Mesenchymal stem cell (in vitro differentiated cells and primary cell): ENCODE measurements around the gene FAM78B.

Experiments used
- DNase-seq: peaks from one replicate; pipeline ENCODE4 v3.0.0-alpha.2; 2013
- H2AFZ ChIP-seq: one replicate; pipeline ENCODE4 v1.6.1; 2013; ENCODE audit warnings: low read depth, mild to moderate bottlenecking, control low read depth, inconsistent platforms, low read length, moderate library complexity
- H2AK5ac ChIP-seq: 2 replicates; pipeline ENCODE4 v1.6.1; 2013; ENCODE audit warnings: low read length, moderate library complexity, mild to moderate bottlenecking, inconsistent platforms; ENCODE audit not compliant: severe bottlenecking
- H2BK120ac ChIP-seq: one replicate; pipeline ENCODE4 v1.6.1; 2013; ENCODE audit warnings: low read depth, mild to moderate bottlenecking, inconsistent platforms, low read length, moderate library complexity
- H2BK12ac ChIP-seq, 2 experiments: one replicate each; pipeline ENCODE4 v1.6.1; 2013; ENCODE audit warnings: inconsistent platforms in 2 of 2, low read length in 2 of 2, mild to moderate bottlenecking in 2 of 2, moderate library complexity in 2 of 2, control low read depth in 1 of 2
- H2BK15ac ChIP-seq: one replicate; pipeline ENCODE4 v1.6.1; 2013; ENCODE audit warnings: mild to moderate bottlenecking, low read depth, inconsistent platforms; ENCODE audit not compliant: poor library complexity, severe bottlenecking
- H2BK5ac ChIP-seq: 2 replicates; pipeline ENCODE4 v1.6.1; 2013; ENCODE audit warnings: low read depth, mild to moderate bottlenecking, low read length, control low read depth, inconsistent platforms; ENCODE audit not compliant: poor library complexity, severe bottlenecking
- H3K14ac ChIP-seq, 2 experiments: one replicate each; pipeline ENCODE4 v1.6.1; 2013; ENCODE audit warnings: inconsistent platforms in 2 of 2, low read length in 2 of 2, control low read depth in 1 of 2, mild to moderate bottlenecking in 1 of 2, moderate library complexity in 1 of 2
- H3K18ac ChIP-seq, 2 experiments: one replicate each; pipeline ENCODE4 v1.6.1; 2013; ENCODE audit warnings: inconsistent platforms in 2 of 2, low read length in 2 of 2, control low read depth in 1 of 2, low read depth in 1 of 2, mild to moderate bottlenecking in 1 of 2
- H3K23ac ChIP-seq, 2 experiments: one replicate each; pipeline ENCODE4 v1.6.1; 2013; ENCODE audit warnings: inconsistent platforms in 2 of 2, low read length in 2 of 2, mild to moderate bottlenecking in 2 of 2, moderate library complexity in 2 of 2, control low read depth in 1 of 2
- H3K27ac ChIP-seq: 2 replicates; pipeline ENCODE4 v1.5.1; 2013; ENCODE audit warnings: mild to moderate bottlenecking, moderate library complexity, low read length, control low read depth, inconsistent platforms; ENCODE audit not compliant: poor library complexity, severe bottlenecking
- H3K27me3 ChIP-seq, 2 experiments: 2 replicates each; pipeline versions ENCODE4 v1.6.1 to v1.7.0; 2013; ENCODE audit warnings: low read length in 2 of 2, mild to moderate bottlenecking in 2 of 2, moderate library complexity in 2 of 2, control low read depth in 1 of 2, inconsistent platforms in 1 of 2; ENCODE audit not compliant: control insufficient read depth in 1 of 2, insufficient read depth in 1 of 2
- H3K36me3 ChIP-seq, 2 experiments: 2 replicates each; pipeline versions ENCODE4 v1.6.1 to v1.7.0; 2013; ENCODE audit warnings: low read length in 2 of 2, control low read depth in 1 of 2, inconsistent platforms in 1 of 2, low read depth in 1 of 2, mild to moderate bottlenecking in 1 of 2; ENCODE audit not compliant: insufficient read depth in 2 of 2, control insufficient read depth in 1 of 2
- H3K4ac ChIP-seq, 2 experiments: one replicate each; pipeline ENCODE4 v1.6.1; 2013; ENCODE audit warnings: inconsistent platforms in 2 of 2, low read length in 2 of 2, mild to moderate bottlenecking in 2 of 2, moderate library complexity in 2 of 2, control low read depth in 1 of 2, low read depth in 1 of 2
- H3K4me1 ChIP-seq: 2 replicates; pipeline ENCODE4 v1.6.1; 2013; ENCODE audit warnings: low read depth, low read length, control low read depth; ENCODE audit not compliant: control insufficient read depth, insufficient read depth
- H3K4me2 ChIP-seq: 2 replicates; pipeline ENCODE4 v1.6.1; 2013; ENCODE audit warnings: low read length, mild to moderate bottlenecking, inconsistent platforms; ENCODE audit not compliant: poor library complexity, severe bottlenecking
- H3K4me3 ChIP-seq, 2 experiments: 2 replicates each; pipeline versions ENCODE4 v1.5.1 to v1.7.0; 2013; ENCODE audit warnings: low read length in 2 of 2, mild to moderate bottlenecking in 2 of 2, control low read depth in 1 of 2, low read depth in 1 of 2; ENCODE audit not compliant: insufficient read depth in 1 of 2
- H3K79me1 ChIP-seq: replicated peaks from 2 replicates; pipeline ENCODE4 v1.6.1; 2013; ENCODE audit warnings: mild to moderate bottlenecking, control low read depth, low read length, inconsistent platforms; ENCODE audit not compliant: poor library complexity, severe bottlenecking
- H3K9ac ChIP-seq: 2 replicates; pipeline ENCODE4 v1.7.0; 2013; ENCODE audit warnings: mild to moderate bottlenecking, low read length, moderate library complexity
- H3K9me3 ChIP-seq: 2 replicates; pipeline ENCODE4 v1.7.0; 2013; ENCODE audit warnings: mild to moderate bottlenecking, low read length; ENCODE audit not compliant: control insufficient read depth
- H4K8ac ChIP-seq: one replicate; pipeline ENCODE4 v1.6.1; 2013; ENCODE audit warnings: inconsistent platforms, mild to moderate bottlenecking, low read length, moderate library complexity
- H4K91ac ChIP-seq: one replicate; pipeline ENCODE4 v1.6.1; 2013; ENCODE audit warnings: mild to moderate bottlenecking, low read length, inconsistent platforms
- WGBS: methylation state at CpG from one replicate; pipeline ENCODE4 v1.1.7; 2013; ENCODE audit warnings: mixed read lengths; 5-methylcytosine and 5-hydroxymethylcytosine counted together

Gene FAM78B

GRCh38 chr1:166152978-166153377, 13.8 kb downstream of the FAM78B start:
- H3K4me1 ChIP-seq, result no peaks in the 10 kb centered on the region
- no peaks in the 10 kb centered on the region for H3K36me3 ChIP-seq
- H3K4me2 ChIP-seq, result no peak overlapping the region
- H2BK5ac ChIP-seq, result no peak overlapping the region
- no peak overlapping the region for H3K4ac ChIP-seq
- H3K23ac ChIP-seq, result no peak overlapping the region
- no peak overlapping the region for H2BK12ac ChIP-seq
- DNase-seq, result no peak
- no peak overlapping the region for H2AFZ ChIP-seq
- H3K9me3 ChIP-seq, result no peaks in the 10 kb centered on the region
- no peak overlapping the region for H4K91ac ChIP-seq
- no peak overlapping the region for H3K14ac ChIP-seq
- H3K79me1 ChIP-seq, result no peaks in the 10 kb centered on the region
- no peak overlapping the region for H4K8ac ChIP-seq
- no peak overlapping the region for H3K9ac ChIP-seq
- H2BK120ac ChIP-seq, result no peak overlapping the region
- 70% methylated on average over 2 of the region's 2 CpGs for WGBS
- H3K18ac ChIP-seq, result no peak overlapping the region
- no peak overlapping the region for H2AK5ac ChIP-seq
- H3K27ac ChIP-seq, result no peak overlapping the region
- no peak overlapping the region for H3K4me3 ChIP-seq
- H2BK15ac ChIP-seq, result no peak overlapping the region
- H3K27me3 ChIP-seq, result peaks cover 0 to 2% of the 10 kb centered on the region in 2 experiments

GRCh38 chr1:166151804-166152203, 15.0 kb downstream of the FAM78B start:
- Histone ChIP-seq H3K4me3 (no peak overlapping the region), H3K4me1 (no peaks in the 10 kb centered on the region), H3K36me3 (no peaks in the 10 kb centered on the region), H2BK120ac (no peak overlapping the region), H2BK15ac (no peak overlapping the region), H3K18ac (no peak overlapping the region), H3K27me3 (no peaks in the 10 kb centered on the region), H3K79me1 (no peaks in the 10 kb centered on the region), H3K4me2 (no peak overlapping the region), H3K4ac (no peak overlapping the region), H2AFZ (no peak overlapping the region), H3K9ac (no peak overlapping the region), H2BK5ac (no peak overlapping the region), H4K8ac (no peak overlapping the region), H2BK12ac (no peak overlapping the region), H3K27ac (no peak overlapping the region), H4K91ac (no peak overlapping the region), H2AK5ac (no peak overlapping the region), H3K14ac (no peak overlapping the region), H3K9me3 (no peaks in the 10 kb centered on the region), H3K23ac (no peak overlapping the region)
- WGBS, result 85% methylated on average over 5 of the region's 5 CpGs
- no peak for DNase-seq

- H2BK12ac ChIP-seq, result no peak overlapping the region
Observed at GRCh38 chr1:166145499-166145898, 21.3 kb downstream of the FAM78B start.

GRCh38 chr1:166141969-166142368, 24.8 kb downstream of the FAM78B start:
- Histone ChIP-seq H3K4me2 (no peak overlapping the region), H4K8ac (no peak overlapping the region), H3K36me3 (no peaks in the 10 kb centered on the region), H3K4ac (no peak overlapping the region), H3K18ac (no peak overlapping the region), H3K9me3 (no peaks in the 10 kb centered on the region), H3K79me1 (no peaks in the 10 kb centered on the region), H2BK15ac (no peak overlapping the region), H3K27ac (no peak overlapping the region), H3K9ac (no peak overlapping the region), H3K4me3 (no peak overlapping the region), H2BK5ac (no peak overlapping the region), H2AK5ac (no peak overlapping the region), H3K23ac (no peak overlapping the region), H2BK12ac (no peak overlapping the region), H2AFZ (no peak overlapping the region), H3K4me1 (no peaks in the 10 kb centered on the region), H2BK120ac (no peak overlapping the region), H3K27me3 (no peaks in the 10 kb centered on the region), H4K91ac (no peak overlapping the region), H3K14ac (no peak overlapping the region)
- DNase-seq, result no peak

More at GRCh38 chr1:166145499-166145898, 21.3 kb downstream of the FAM78B start:
- Histone ChIP-seq H2AFZ (no peak overlapping the region), H3K23ac (no peak overlapping the region), H3K4me1 (no peaks in the 10 kb centered on the region), H3K4me3 (no peak overlapping the region), H3K9me3 (no peaks in the 10 kb centered on the region), H3K18ac (no peak overlapping the region), H3K9ac (no peak overlapping the region), H3K4me2 (no peak overlapping the region), H3K36me3 (no peaks in the 10 kb centered on the region), H3K79me1 (no peaks in the 10 kb centered on the region), H2BK15ac (no peak overlapping the region), H3K14ac (no peak overlapping the region), H3K27ac (no peak overlapping the region), H3K4ac (no peak overlapping the region), H4K8ac (no peak overlapping the region), H2BK5ac (no peak overlapping the region), H2AK5ac (no peak overlapping the region), H2BK120ac (no peak overlapping the region), H4K91ac (no peak overlapping the region), H3K27me3 (no peaks in the 10 kb centered on the region)
- no peak for DNase-seq
- 73% methylated on average over 1 of the region's 1 CpG for WGBS
